A549 (cell line): Measurements from ENCODE around the gene IRF6.

Experiments
- CEBPB ChIP-seq, 2 experiments: fragments of >200 bp in 1 of 2; sonication (Bioruptor Twin) in 1 of 2; formaldehyde crosslinking in 1 of 2; IDR thresholded peaks; 2 replicates each; pipeline ENCODE4 v1.6.1; 2012 to 2016
- EP300 ChIP-seq, 2 experiments: fragments of >200 bp; sonication (Bioruptor Twin); formaldehyde crosslinking; IDR thresholded peaks; 2 replicates in 1 of 2; 3 replicates in 1 of 2; pipeline ENCODE4 v1.6.1; 2016 to 2017
- GATA3 ChIP-seq: IDR thresholded peaks from 2 replicates; pipeline ENCODE4 v1.6.1; 2012; ENCODE audit warnings: borderline replicate concordance
- JUNB ChIP-seq: fragments of >200 bp; sonication (Bioruptor Twin); formaldehyde crosslinking; IDR thresholded peaks from 2 replicates; pipeline ENCODE4 v1.6.1; 2016
- KDM5A ChIP-seq: fragments of 200-600 bp; sonication (generic); IDR thresholded peaks from 2 replicates; pipeline ENCODE4 v1.6.1; 2016; ENCODE audit warnings: antibody characterized with exemption, mild to moderate bottlenecking
- MAFK ChIP-seq: fragments of 450-650 bp; IDR thresholded peaks from 2 replicates; pipeline ENCODE4 v1.6.1; 2014; ENCODE audit not compliant: partially characterized antibody
- POLR2A ChIP-seq: IDR thresholded peaks from 2 replicates; pipeline ENCODE4 v1.6.1; 2012; ENCODE audit warnings: mild to moderate bottlenecking, low read length
- SREBF2 ChIP-seq: fragments of 450-650 bp; IDR thresholded peaks from 2 replicates; pipeline ENCODE4 v1.6.1; 2014; ENCODE audit warnings: mild to moderate bottlenecking, moderate library complexity
- TF ChIP-seq, protein P1 (sequence below): fragments of >200 bp; sonication (Bioruptor Twin); formaldehyde crosslinking; IDR thresholded peaks from 3 replicates; pipeline ENCODE4 v1.5.1; 2016
- TF ChIP-seq, protein P2 (sequence below): fragments of 150-350 bp; IDR thresholded peaks from 2 replicates; pipeline ENCODE4 v1.6.1; 2014; ENCODE audit warnings: low read depth, mild to moderate bottlenecking, low read length

DNA sequence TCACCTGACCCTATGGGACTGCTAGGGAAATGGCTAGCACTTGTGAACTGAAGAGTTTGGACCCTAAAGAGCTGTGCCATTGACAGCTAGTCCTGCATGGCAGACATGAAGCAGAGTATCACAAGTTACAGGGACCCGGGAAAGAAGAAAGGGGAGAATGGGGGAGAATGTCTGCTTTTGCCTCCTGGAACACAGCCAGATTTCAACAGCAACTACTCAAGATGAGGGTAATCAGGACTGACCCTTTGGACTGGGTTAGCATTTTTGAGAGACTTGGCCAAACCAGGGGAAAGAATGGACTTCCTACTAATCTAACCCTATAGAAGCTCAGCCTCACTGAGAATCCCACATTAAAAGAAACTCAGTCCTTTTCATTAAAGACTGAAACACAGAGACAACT is 13.1 kb upstream of the IRF6 start:
- TF ChIP-seq EP300 (IDR thresholded peaks at IDR 0.05), result no peak
- TF ChIP-seq, protein P1, sequence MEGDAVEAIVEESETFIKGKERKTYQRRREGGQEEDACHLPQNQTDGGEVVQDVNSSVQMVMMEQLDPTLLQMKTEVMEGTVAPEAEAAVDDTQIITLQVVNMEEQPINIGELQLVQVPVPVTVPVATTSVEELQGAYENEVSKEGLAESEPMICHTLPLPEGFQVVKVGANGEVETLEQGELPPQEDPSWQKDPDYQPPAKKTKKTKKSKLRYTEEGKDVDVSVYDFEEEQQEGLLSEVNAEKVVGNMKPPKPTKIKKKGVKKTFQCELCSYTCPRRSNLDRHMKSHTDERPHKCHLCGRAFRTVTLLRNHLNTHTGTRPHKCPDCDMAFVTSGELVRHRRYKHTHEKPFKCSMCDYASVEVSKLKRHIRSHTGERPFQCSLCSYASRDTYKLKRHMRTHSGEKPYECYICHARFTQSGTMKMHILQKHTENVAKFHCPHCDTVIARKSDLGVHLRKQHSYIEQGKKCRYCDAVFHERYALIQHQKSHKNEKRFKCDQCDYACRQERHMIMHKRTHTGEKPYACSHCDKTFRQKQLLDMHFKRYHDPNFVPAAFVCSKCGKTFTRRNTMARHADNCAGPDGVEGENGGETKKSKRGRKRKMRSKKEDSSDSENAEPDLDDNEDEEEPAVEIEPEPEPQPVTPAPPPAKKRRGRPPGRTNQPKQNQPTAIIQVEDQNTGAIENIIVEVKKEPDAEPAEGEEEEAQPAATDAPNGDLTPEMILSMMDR, result no peak
- TF ChIP-seq POLR2A, result no peak
- TF ChIP-seq CEBPB (IDR thresholded peaks at IDR 0.05), result no peak
- TF ChIP-seq SREBF2, result no peak
- TF ChIP-seq, protein P2, sequence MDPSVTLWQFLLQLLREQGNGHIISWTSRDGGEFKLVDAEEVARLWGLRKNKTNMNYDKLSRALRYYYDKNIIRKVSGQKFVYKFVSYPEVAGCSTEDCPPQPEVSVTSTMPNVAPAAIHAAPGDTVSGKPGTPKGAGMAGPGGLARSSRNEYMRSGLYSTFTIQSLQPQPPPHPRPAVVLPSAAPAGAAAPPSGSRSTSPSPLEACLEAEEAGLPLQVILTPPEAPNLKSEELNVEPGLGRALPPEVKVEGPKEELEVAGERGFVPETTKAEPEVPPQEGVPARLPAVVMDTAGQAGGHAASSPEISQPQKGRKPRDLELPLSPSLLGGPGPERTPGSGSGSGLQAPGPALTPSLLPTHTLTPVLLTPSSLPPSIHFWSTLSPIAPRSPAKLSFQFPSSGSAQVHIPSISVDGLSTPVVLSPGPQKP, result no peak
- no peak for TF ChIP-seq KDM5A
- no peak for TF ChIP-seq JUNB
- TF ChIP-seq GATA3, result no peak
- TF ChIP-seq MAFK, result no peak
